Panc1 (cell line): ENCODE data around the gene SOBP. TPM values are rescaled to one million over a fixed set of nuclear protein-coding genes. Genes with fewer than 3 reads are reported as not detected.

Experiments used
- ATAC-seq: fragments of 200-7000 bp; cut with Tn5 transposase; 2 replicates; pipeline ENCODE4 v1.9.1; 2020; ENCODE audit warnings: mild to moderate bottlenecking, moderate library complexity
- BruUV-seq: library from RNA; stranded (reverse); fragments of 400-500 nt; replicated peaks from 2 replicates; lab custom pipeline; 2021; lab: Mats Ljungman, UMichigan
- CTCF ChIA-PET: fragments of 300-600 bp; sonication (Branson Sonifier 250); formaldehyde crosslinking; loops from one replicate; lab custom pipeline; 2022; ENCODE audit warnings: antibody characterized with exemption; lab: Charles Lee
- POLR2A ChIA-PET: fragments of 300-600 bp; sonication (Branson Sonifier 250); formaldehyde crosslinking; loops from one replicate; lab custom pipeline; 2022; ENCODE audit warnings: antibody characterized with exemption; lab: Charles Lee
- DNase-seq: peaks from one replicate; pipeline ENCODE4 v3.0.0-alpha.2; 2010; ENCODE audit warnings: low read depth, low spot score
- H3K27ac ChIP-seq: 2 replicates; pipeline ENCODE4 v1.5.1; 2011; ENCODE audit warnings: mild to moderate bottlenecking, low read length, inconsistent platforms
- H3K27me3 ChIP-seq: fragments of 200-500 bp; sonication (Bioruptor generic); 2 replicates; pipeline ENCODE4 v1.6.0; 2014; ENCODE audit warnings: low read length, inconsistent platforms; ENCODE audit not compliant: control insufficient read depth, insufficient read depth
- H3K36me3 ChIP-seq: fragments of 200-500 bp; sonication (Bioruptor generic); 2 replicates; pipeline ENCODE4 v1.5.1; 2014; ENCODE audit warnings: inconsistent platforms, mild to moderate bottlenecking, low read length, moderate library complexity; ENCODE audit not compliant: control insufficient read depth, insufficient read depth
- H3K4me1 ChIP-seq: 2 replicates; pipeline ENCODE4 v1.5.1; 2011; ENCODE audit warnings: inconsistent platforms, mild to moderate bottlenecking, low read length, moderate library complexity; ENCODE audit not compliant: control insufficient read depth, insufficient read depth
- H3K4me3 ChIP-seq, 2 experiments: 2 replicates each; pipeline ENCODE4 v1.5.1; 2011 to 2012; ENCODE audit warnings: low read depth in 2 of 2, low read length in 2 of 2, mild to moderate bottlenecking in 2 of 2, inconsistent platforms in 1 of 2, moderate library complexity in 1 of 2
- H3K9me3 ChIP-seq: fragments of 200-500 bp; sonication (Bioruptor generic); 2 replicates; pipeline ENCODE4 v1.5.1; 2014; ENCODE audit warnings: low read depth, mild to moderate bottlenecking, inconsistent platforms, low read length, moderate library complexity; ENCODE audit not compliant: control insufficient read depth, insufficient read depth
- POLR2AphosphoS5 ChIP-seq: IDR thresholded peaks from 2 replicates; pipeline ENCODE4 v1.6.1; 2012; ENCODE audit warnings: mild to moderate bottlenecking, low read depth, low read length, moderate library complexity
- SIN3A ChIP-seq: IDR thresholded peaks from 2 replicates; pipeline ENCODE4 v1.6.1; 2012; ENCODE audit warnings: low read depth, mild to moderate bottlenecking, low read length, moderate library complexity, borderline replicate concordance; ENCODE audit not compliant: insufficient read depth
- TCF7L2 ChIP-seq: IDR thresholded peaks from 2 replicates; pipeline ENCODE4 v1.6.1; 2011; ENCODE audit warnings: mild to moderate bottlenecking, low read depth, low read length, inconsistent platforms
- in situ Hi-C: cut with HindIII; loops from 2 replicates; pipeline ENCODE4 v1.10.0; 2016; ENCODE audit warnings: low sequenced_read_pairs, low pct_unique_long_range_greater_than_20kb
- intact Hi-C: fragments of 100-400 bp; cut with micrococcal nuclease; formaldehyde crosslinking; loops from one replicate; pipeline ENCODE4 v1.10.0; 2022; ENCODE audit not compliant: unreplicated experiment
- total RNA-seq: library from RNA; stranded (reverse); gene quantifications from one replicate; pipeline ENCODE4 v1.2.1, GENCODE V29; 2021; ENCODE audit not compliant: unreplicated experiment
- TF ChIP-seq, protein P1 (sequence below), 2 experiments: IDR thresholded peaks; 2 replicates each; pipeline ENCODE4 v1.6.1; 2011 to 2012; ENCODE audit warnings: low read depth in 2 of 2, control low read depth in 1 of 2, low read length in 1 of 2, mild to moderate bottlenecking in 1 of 2, moderate library complexity in 1 of 2; ENCODE audit not compliant: insufficient read depth in 1 of 2
- TF ChIP-seq, protein P2 (sequence below): fragments of 450-650 bp; IDR thresholded peaks from 2 replicates; pipeline ENCODE4 v1.5.1; 2017; ENCODE audit warnings: mild to moderate bottlenecking

Gene SOBP
- total RNA-seq, 1 experiment from 2014 or later = 9.0 TPM

DNA sequence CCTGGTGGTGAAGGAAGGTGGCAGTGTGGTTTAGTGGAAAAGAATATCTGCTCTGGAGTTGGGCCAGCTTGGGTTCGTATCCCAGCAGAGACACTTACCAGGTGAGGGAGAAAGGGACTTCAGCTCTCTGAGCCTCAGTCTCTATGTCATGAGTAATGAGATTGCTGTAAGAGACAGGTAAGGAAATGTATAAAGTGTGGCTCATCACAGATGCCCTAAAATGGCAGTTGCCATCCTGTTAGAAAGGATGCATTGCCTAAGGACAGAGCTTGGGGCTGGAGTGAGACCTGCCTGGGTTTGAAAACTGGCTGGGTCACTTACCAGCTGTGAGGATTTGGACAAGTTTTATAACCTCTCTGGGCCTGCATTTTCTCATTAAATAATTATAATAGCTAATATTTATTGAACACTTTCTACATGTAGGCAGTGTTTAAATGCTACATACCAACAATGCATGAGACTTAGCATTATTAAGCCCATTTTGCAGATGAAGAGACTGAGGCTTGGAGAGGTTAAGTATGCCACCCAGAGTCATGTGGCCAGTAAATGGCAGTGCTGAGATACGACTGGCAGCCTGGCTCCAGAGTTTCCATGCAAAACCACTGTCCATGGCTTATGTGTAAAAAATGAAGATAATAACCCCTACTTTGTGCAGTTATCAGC, 157.0 kb downstream of the SOBP start:
- H3K4me1 ChIP-seq = peaks cover 26% of the 10 kb centered on the region
- in situ Hi-C loops (no loop called here), intact Hi-C loops (no loop called here)
- H3K36me3 ChIP-seq = no peaks in the 10 kb centered on the region
- BruUV-seq = no TSS peak
- no peak for DNase-seq
- no peaks in the 10 kb centered on the region for H3K27me3 ChIP-seq
- H3K4me3 ChIP-seq = no peak overlapping the region
- H3K9me3 ChIP-seq = no peaks in the 10 kb centered on the region
- no peak for TF ChIP-seq POLR2AphosphoS5
- no peak for TF ChIP-seq TCF7L2
- TF ChIP-seq SIN3A = no peak
- TF ChIP-seq, protein P1, sequence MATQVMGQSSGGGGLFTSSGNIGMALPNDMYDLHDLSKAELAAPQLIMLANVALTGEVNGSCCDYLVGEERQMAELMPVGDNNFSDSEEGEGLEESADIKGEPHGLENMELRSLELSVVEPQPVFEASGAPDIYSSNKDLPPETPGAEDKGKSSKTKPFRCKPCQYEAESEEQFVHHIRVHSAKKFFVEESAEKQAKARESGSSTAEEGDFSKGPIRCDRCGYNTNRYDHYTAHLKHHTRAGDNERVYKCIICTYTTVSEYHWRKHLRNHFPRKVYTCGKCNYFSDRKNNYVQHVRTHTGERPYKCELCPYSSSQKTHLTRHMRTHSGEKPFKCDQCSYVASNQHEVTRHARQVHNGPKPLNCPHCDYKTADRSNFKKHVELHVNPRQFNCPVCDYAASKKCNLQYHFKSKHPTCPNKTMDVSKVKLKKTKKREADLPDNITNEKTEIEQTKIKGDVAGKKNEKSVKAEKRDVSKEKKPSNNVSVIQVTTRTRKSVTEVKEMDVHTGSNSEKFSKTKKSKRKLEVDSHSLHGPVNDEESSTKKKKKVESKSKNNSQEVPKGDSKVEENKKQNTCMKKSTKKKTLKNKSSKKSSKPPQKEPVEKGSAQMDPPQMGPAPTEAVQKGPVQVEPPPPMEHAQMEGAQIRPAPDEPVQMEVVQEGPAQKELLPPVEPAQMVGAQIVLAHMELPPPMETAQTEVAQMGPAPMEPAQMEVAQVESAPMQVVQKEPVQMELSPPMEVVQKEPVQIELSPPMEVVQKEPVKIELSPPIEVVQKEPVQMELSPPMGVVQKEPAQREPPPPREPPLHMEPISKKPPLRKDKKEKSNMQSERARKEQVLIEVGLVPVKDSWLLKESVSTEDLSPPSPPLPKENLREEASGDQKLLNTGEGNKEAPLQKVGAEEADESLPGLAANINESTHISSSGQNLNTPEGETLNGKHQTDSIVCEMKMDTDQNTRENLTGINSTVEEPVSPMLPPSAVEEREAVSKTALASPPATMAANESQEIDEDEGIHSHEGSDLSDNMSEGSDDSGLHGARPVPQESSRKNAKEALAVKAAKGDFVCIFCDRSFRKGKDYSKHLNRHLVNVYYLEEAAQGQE (IDR thresholded peaks at IDR 0.05; ENCODE audit: insufficient read depth in 1 of 2, low read depth in 2 of 2, low read length in 1 of 2) = no peak
- TF ChIP-seq, protein P2, sequence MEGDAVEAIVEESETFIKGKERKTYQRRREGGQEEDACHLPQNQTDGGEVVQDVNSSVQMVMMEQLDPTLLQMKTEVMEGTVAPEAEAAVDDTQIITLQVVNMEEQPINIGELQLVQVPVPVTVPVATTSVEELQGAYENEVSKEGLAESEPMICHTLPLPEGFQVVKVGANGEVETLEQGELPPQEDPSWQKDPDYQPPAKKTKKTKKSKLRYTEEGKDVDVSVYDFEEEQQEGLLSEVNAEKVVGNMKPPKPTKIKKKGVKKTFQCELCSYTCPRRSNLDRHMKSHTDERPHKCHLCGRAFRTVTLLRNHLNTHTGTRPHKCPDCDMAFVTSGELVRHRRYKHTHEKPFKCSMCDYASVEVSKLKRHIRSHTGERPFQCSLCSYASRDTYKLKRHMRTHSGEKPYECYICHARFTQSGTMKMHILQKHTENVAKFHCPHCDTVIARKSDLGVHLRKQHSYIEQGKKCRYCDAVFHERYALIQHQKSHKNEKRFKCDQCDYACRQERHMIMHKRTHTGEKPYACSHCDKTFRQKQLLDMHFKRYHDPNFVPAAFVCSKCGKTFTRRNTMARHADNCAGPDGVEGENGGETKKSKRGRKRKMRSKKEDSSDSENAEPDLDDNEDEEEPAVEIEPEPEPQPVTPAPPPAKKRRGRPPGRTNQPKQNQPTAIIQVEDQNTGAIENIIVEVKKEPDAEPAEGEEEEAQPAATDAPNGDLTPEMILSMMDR = no peak
- ChIA-PET POLR2A (no interaction called here), CTCF (no interaction called here)
- no peak for ATAC-seq
- peak overlapping the region; percentile 52; the same call in 1 of the 2 replicates for H3K27ac ChIP-seq

DNA sequence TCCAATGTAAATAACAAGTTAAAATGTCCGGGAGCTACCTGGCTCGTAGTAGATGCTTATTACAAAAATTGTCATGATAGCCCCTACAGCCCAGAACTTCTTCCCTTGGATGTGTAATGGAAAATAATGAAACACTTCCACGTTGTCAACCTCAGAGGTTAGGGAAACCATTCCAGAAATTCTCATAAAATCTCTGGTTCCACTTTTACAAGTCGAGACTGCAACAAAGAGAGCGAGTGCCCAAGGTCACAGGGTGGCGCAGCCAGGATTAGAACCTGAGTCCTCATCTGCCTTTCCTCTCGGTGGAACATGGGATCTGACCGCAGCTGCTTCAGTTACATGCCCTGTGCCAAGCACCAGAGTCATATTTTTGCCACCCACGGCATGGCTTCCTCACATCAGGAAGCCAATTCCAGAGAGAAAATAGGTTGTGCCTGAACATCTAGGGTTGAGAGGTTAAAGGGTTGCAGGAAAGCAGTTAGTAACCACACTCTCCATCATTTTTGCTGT, 157.6 kb downstream of the SOBP start:
- ATAC-seq = peak; percentile 13; the same call in 1 of the 2 replicates
- TF ChIP-seq, protein P1 (IDR thresholded peaks at IDR 0.05; ENCODE audit: insufficient read depth in 1 of 2, low read depth in 2 of 2, low read length in 1 of 2) = no peak
- TF ChIP-seq SIN3A (no peak), POLR2AphosphoS5 (no peak), TCF7L2 (peak; percentile 53; the same call in 1 of the 2 replicates)
- TF ChIP-seq, protein P2 = no peak
- Histone ChIP-seq H3K36me3 (no peaks in the 10 kb centered on the region), H3K27me3 (no peaks in the 10 kb centered on the region), H3K27ac (peak overlapping the region; percentile 52), H3K4me1 (peaks cover 26% of the 10 kb centered on the region), H3K4me3 (no peak overlapping the region), H3K9me3 (no peaks in the 10 kb centered on the region)
- CTCF ChIA-PET = no interaction called here
- no peak for DNase-seq
- BruUV-seq = no TSS peak
- in situ Hi-C loops = no loop called here
- intact Hi-C loops = no loop called here
- POLR2A ChIA-PET = no interaction called here
